Large intestine (tissue), 3 donors: Measurements from ENCODE around the gene SQSTM1. TPM values are rescaled to one million over a fixed set of nuclear protein-coding genes. Genes with fewer than 3 reads are reported as not detected.

Experiments
- DNase-seq, 2 donors: peaks; one replicate each; pipeline versions ENCODE4 v3.0.0 to v3.0.0-alpha.2; 2013
- H3K27ac ChIP-seq: one replicate; pipeline ENCODE4 v1.5.1; 2013; ENCODE audit warnings: low read length
- H3K27me3 ChIP-seq: 2 replicates; pipeline ENCODE4 v1.6.1; 2013; ENCODE audit warnings: low read length; ENCODE audit not compliant: control insufficient read depth, insufficient read depth
- H3K36me3 ChIP-seq: 2 replicates; pipeline ENCODE4 v1.6.1; 2013; ENCODE audit warnings: low read length; ENCODE audit not compliant: control insufficient read depth, insufficient read depth
- H3K4me1 ChIP-seq: one replicate; pipeline ENCODE4 v1.6.1; 2013; ENCODE audit warnings: low read length; ENCODE audit not compliant: control insufficient read depth, insufficient read depth
- H3K4me3 ChIP-seq: one replicate; pipeline ENCODE4 v1.5.1; 2013; ENCODE audit warnings: low read length
- H3K9me3 ChIP-seq: one replicate; pipeline ENCODE4 v1.6.1; 2013; ENCODE audit warnings: mild to moderate bottlenecking, low read depth, low read length, moderate library complexity; ENCODE audit not compliant: control insufficient read depth
- WGBS: methylation state at CpG from one replicate; pipeline ENCODE4 v1.1.5; 2013; ENCODE audit warnings: low lambda C conversion rate; ENCODE audit not compliant: insufficient coverage; 5-methylcytosine and 5-hydroxymethylcytosine counted together
- polyA plus RNA-seq: library from polyadenylated mRNA; unstranded; fragments of 120-200 nt; gene quantifications from one replicate; pipeline ENCODE4 v1.2.1, GENCODE V29; 2013

SQSTM1 gene
- polyA plus RNA-seq, 1 donor: 165 TPM

DNA sequence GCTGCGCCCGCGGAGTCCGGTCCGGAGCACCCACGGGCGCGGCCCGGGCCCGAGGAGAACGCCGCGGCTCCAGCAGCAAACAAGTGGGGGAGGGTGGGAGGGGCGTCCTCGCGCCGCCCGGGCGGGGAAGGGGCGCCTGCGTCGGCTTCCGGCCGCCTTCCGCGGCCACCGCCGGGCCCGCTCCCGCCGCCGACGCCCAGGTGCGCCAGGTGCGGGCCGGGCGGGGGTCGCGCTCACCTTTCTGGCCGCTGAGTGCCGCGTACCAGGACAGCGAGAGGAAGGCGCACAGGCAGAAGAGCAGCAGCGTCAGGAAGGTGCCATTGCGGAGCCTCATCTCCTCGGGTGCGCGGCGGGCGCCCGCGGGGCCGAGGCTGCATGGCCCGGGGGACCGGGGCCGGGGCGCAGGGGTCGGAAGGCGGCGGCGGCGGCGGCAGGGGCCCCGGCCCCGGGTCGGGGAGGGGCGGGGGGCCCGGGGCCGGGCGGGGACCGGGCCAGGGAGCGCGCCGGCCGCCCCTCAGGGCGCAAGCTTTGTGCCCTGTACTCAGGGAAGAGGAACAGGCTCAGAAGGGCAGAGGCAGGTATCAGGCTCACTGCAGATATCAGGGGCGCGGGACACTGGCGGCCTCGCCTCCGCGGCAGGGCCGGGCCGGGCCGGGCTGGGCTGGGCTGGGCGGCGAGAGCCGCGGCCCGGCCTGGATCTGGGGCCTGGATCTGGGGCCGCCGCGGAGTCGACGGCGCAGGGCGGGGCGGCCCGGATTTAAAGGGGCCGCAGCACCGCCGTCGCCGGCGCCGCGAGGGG lies 14.3 kb upstream of the SQSTM1 start, which contains the start of gene MGAT4B:
TSS of gene MGAT4B (minus strand) at position 617 of the 799 bp plus-strand sequence. CDS start at position 334, 283 bp downstream.
- peak within 1 kb of the TSS; percentile 67 for H3K4me3 ChIP-seq
- H3K27ac ChIP-seq: peak within 1 kb of the TSS; percentile 92
- H3K9me3 ChIP-seq: no peaks in the 10 kb centered on the region
- WGBS: no CpG with 5 or more reads among the region's 108 CpGs
- peaks cover 35% of the 10 kb centered on the region for H3K4me1 ChIP-seq
- peaks cover 7% of the 10 kb centered on the region for H3K36me3 ChIP-seq
- peak; percentile 76 to 93 for DNase-seq
- no peaks in the 10 kb centered on the region for H3K27me3 ChIP-seq

DNA sequence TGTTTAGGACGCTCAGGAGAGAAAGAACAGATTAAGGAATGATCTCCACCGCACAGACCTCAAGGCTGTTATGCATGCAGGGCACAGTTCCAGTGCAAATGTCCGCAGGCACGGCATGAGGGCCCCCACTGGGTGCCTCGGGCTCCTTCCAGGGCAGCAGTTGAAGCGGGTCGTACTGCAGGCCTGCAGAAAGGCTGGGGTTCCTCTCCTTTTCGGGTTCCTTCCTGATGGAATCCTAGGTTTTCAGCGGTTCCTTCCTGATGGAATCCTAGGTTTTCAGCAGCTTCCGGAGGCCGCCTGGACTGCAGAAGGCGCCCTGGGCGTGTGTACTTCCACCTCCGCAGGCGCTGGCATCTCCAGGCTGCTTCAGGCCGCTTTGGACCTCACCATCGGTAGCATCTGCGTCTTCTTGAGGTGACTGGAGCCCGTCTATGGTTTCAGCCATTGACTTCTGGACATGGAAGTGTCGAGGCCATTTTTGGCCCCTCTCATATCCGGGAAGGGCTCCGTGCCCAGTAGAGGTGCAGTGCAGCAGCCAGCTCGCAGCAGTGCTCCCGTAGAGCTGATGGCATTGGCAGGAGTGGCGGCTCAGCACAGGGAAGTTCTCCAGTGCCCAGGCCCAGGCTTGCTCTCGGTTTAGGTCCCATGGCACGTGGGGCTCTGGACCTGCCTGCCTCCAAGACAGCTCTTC lies 8.4 kb upstream of the SQSTM1 start:
- no peak overlapping the region for H3K27ac ChIP-seq
- no peaks in the 10 kb centered on the region for H3K27me3 ChIP-seq
- H3K36me3 ChIP-seq: peaks cover 12% of the 10 kb centered on the region
- no CpG with 5 or more reads among the region's 27 CpGs for WGBS
- no peak overlapping the region for H3K4me3 ChIP-seq
- peaks cover 13% of the 10 kb centered on the region for H3K4me1 ChIP-seq
- DNase-seq: no peak
- no peaks in the 10 kb centered on the region for H3K9me3 ChIP-seq

DNA sequence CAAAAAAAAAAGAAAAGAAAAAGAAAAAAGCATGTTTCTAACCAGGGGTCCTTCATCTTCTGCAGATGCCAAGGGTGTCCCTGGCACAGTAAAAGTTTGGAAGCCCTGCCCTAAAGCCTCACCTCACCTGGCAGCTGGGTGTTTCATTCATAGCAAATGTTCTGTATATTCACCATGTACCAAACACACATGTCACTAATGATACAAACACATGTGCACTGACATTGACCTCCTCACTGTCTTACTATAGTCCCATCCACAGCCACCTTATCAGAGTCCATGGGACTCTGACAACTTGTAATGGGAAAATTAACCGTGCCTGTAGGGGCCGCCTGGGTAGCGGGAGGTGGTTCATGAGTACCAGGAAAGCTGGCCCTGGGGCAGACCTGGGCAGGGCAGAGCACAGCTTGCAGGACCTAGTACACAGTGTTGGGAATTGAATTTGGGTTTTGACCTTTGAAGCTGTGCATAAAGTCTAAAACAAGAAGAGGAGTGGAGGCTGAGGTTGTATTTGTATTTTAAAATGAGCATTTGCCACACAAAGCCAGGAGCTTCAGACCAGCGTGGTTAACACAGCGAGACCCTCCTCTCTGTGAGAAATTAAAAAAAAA lies 7.6 kb upstream of the SQSTM1 start:
- DNase-seq: no peak
- Histone ChIP-seq H3K27me3 (no peaks in the 10 kb centered on the region), H3K9me3 (no peaks in the 10 kb centered on the region), H3K4me1 (peaks cover 16% of the 10 kb centered on the region), H3K27ac (no peak overlapping the region), H3K4me3 (no peak overlapping the region), H3K36me3 (peaks cover 12% of the 10 kb centered on the region)
- WGBS: 71% methylated on average over 1 of the region's 5 CpGs

DNA sequence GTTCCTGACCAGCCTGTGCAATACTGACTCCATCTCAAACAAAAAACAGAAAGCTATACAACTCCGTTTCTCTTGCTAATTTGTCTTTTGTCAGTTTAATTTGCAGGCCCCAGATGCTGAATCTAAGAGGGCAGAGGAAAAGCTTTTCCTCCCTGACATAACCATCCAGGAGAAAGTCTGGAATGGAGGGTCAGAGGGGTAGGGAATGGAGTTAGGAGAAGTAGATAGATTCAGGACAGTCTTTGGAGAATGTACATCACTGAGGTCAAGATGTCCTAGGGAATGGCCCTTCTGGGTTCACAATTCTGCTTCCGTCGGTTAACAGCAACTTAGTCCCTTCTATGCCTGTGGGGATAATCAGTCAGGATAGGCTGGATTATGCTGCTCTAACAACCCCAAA lies 6.6 kb upstream of the SQSTM1 start:
- Histone ChIP-seq H3K27me3 (no peaks in the 10 kb centered on the region), H3K9me3 (peaks cover 3% of the 10 kb centered on the region), H3K4me3 (no peak overlapping the region), H3K4me1 (peaks cover 21% of the 10 kb centered on the region), H3K36me3 (peaks cover 12% of the 10 kb centered on the region), H3K27ac (no peak overlapping the region)
- no peak for DNase-seq
- no CpG with 5 or more reads among the region's 3 CpGs for WGBS

DNA sequence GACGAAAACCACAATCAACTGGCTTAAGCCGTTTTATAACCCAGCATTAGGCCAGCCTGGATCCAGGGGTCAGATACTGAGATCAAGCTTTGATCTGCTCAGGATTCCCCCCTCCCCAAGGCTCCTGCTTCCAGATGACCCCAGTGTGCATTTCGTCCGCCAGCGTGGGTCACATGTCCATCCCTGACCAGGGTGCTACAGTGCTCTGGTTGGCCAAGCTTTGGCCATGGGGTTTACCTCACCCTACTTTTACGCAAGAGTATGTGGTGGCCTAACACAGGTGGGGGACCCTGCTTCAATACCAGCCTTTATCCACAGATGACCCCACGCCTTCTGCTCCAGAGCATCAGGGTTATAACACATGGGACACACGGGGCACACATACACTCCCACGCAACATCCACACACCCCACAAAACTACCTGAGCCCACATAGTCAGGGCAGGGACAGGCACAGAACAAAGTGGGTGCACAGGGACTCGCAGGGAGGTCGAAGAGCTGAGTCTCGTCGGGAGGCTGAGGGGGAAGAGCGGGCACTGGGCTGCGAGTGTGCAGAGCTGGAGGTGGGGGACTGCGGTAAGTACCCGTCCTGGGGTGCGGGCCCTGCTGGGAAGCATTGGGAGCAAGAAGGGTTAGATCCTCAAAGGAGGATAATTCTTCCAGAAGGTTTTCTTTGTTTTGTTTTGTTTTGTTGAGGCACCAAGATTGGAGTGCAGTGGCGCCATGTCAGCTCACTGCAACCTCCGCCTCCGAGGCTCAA lies 5.0 kb upstream of the SQSTM1 start:
- Histone ChIP-seq H3K4me1 (peaks cover 36% of the 10 kb centered on the region), H3K9me3 (peaks cover 5% of the 10 kb centered on the region), H3K27ac (no peak overlapping the region), H3K4me3 (no peak overlapping the region), H3K36me3 (peaks cover 12% of the 10 kb centered on the region), H3K27me3 (no peaks in the 10 kb centered on the region)
- WGBS: 100% methylated on average over 1 of the region's 21 CpGs
- no peak for DNase-seq

DNA sequence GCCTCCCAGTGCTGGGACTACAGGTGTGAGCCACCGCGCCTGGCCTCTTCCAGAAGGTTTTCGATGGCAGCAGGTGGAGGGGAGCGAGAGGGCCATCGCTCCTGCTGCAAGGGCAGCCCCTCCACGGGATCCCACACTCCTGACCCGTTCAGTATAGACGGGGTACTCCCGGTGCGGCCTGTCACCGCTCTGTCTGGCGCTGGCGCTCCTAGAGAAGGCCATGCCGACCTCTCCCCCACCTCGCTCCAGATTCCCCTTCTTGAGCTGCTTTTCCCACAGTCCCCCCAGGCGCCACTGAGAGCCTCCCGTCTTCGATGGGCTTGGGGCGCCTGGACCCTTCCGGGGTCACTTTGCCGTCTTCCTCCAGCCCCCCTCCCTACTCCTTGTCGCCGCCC lies 4.3 kb upstream of the SQSTM1 start:
- Histone ChIP-seq H3K4me1 (peaks cover 36% of the 10 kb centered on the region), H3K27me3 (no peaks in the 10 kb centered on the region), H3K27ac (no peak overlapping the region), H3K36me3 (peaks cover 12% of the 10 kb centered on the region), H3K9me3 (peaks cover 7% of the 10 kb centered on the region), H3K4me3 (peak overlapping the region; percentile 33)
- WGBS: no CpG with 5 or more reads among the region's 23 CpGs
- no peak for DNase-seq

DNA sequence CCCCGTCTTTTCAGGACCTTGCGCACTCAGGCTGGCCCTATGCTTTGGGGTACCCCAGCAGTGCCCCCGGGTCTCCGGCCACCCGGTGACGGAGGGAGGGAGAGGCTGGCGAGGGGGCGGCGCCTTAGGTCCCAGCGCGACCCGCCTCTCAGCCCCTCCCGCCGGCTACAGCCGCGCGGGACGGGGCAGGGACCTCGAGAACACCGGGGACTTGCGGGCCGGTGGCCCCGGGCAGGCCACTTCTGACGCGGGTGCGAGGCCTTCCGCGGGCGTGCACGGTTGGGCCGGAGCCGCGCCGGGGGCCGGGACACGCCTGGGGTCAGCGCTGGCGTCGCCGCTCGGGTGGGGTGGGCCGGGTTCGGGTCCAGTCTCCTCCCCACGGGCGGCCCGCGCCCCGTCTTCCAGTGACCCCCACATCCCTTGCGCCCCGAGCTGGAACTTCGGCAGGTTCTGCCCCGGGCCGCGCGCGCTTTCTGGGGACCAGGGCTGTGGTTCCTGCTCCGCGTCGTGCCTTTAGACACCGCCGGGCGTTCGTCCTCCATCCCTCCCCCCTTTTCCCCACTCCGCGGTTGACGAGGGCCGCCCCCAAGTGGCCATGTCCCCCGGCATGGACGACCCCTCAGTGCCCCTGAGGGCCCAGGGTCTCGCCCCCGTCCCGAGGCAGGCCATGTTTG lies 3.8 kb upstream of the SQSTM1 start:
- H3K9me3 ChIP-seq: peaks cover 8% of the 10 kb centered on the region
- H3K27me3 ChIP-seq: no peaks in the 10 kb centered on the region
- peaks cover 12% of the 10 kb centered on the region for H3K36me3 ChIP-seq
- H3K4me1 ChIP-seq: peaks cover 37% of the 10 kb centered on the region
- peak overlapping the region; percentile 33 for H3K4me3 ChIP-seq
- no CpG with 5 or more reads among the region's 72 CpGs for WGBS
- peak in 1 of 2 donors; percentile 58 for DNase-seq
- no peak overlapping the region for H3K27ac ChIP-seq

DNA sequence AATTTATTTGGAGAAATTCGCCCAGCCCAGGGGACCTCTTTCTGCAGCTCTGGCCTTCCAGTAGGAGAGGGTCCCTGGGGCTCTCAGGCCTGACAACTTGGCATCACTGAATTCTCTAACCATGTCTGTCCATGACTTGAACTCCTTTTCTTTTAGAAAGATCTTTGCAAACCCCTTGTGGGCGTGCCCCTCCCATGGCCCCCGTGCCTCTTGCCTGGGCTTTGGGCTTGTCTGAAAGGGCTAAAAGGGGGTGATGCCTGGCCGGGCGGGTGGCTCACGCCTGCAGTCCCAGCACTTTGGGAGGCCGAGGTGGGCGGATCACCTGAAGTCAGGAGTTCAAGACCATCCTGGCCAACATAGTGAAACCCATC lies 3.2 kb upstream of the SQSTM1 start:
- no peaks in the 10 kb centered on the region for H3K27me3 ChIP-seq
- H3K4me3 ChIP-seq: peak overlapping the region; percentile 33
- H3K36me3 ChIP-seq: peaks cover 9% of the 10 kb centered on the region
- peaks cover 8% of the 10 kb centered on the region for H3K9me3 ChIP-seq
- no CpG with 5 or more reads among the region's 8 CpGs for WGBS
- DNase-seq: no peak
- H3K27ac ChIP-seq: no peak overlapping the region
- H3K4me1 ChIP-seq: peaks cover 43% of the 10 kb centered on the region

DNA sequence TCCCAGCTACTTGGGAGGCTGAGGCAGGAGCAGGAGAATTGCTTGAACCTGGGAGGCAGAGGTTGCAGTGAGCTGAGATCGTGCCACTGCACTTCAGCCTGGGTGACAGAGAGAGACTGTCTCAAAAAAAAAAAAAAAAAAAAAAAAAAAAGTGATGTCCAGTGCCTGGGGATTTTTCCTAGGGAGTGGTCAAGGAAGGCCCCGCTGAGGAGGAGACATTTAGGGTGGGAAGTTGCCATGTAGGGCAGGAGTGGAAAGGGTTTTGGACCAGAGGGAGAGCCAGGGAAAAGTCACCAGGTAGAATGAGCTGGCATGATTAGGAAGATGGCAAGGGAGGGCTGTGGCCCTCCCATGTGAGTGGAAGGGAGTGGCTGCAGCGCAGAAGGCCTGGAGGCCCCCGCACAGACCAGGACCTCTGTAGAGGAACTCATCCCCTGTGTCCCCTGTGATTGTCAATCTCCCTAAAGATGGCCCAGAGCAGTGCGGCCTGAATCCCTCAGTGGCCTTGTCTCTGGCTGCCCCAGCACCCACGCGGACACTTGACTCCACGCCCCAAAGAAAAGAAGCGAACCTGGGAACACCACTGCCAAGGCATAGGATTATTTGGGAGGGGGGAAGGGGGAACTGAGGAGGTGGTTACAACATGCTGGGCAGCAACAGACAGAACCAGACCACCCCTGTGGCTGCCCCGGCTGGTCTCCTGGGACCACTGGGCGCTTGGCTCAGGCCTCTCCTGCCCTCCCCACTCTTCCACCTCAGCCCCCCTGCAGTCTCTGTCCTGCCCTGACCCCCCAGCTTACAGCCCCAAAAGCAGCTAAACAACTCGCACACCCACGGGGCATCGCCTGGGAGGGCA lies 2.6 kb upstream of the SQSTM1 start:
- peak overlapping the region; percentile 43 for H3K4me3 ChIP-seq
- no peaks in the 10 kb centered on the region for H3K27me3 ChIP-seq
- peaks cover 8% of the 10 kb centered on the region for H3K9me3 ChIP-seq
- H3K27ac ChIP-seq: peak overlapping the region; percentile 86
- no CpG with 5 or more reads among the region's 14 CpGs for WGBS
- H3K4me1 ChIP-seq: peaks cover 49% of the 10 kb centered on the region
- DNase-seq: peak in 1 of 2 donors; percentile 55
- H3K36me3 ChIP-seq: peaks cover 10% of the 10 kb centered on the region
